ENCODE data around the gene PSME3. TPM values are rescaled to one million over a fixed set of nuclear protein-coding genes. Genes with fewer than 3 reads are reported as not detected.
A peak's percentile ranks its signal among the peaks of the same experiment; 100 is the strongest.

The PSME3 gene, protein sequence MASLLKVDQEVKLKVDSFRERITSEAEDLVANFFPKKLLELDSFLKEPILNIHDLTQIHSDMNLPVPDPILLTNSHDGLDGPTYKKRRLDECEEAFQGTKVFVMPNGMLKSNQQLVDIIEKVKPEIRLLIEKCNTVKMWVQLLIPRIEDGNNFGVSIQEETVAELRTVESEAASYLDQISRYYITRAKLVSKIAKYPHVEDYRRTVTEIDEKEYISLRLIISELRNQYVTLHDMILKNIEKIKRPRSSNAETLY
- 71.2 TPM for total RNA-seq
- long read RNA-seq, transcript PSME3-210 (11 exons, 998 nt) = major isoform, 54 of 69 reads
- long read RNA-seq, partial matches to known transcripts = 3 of 69 reads
- long read RNA-seq, other reads (novel, unspliced or antisense) = 11 of 69 reads

GRCh38 chr17:42832934-42833766 is at the start of gene PSME3:
Gene PSME3, plus strand, starts transcription at chr17:42833397. Its CDS starts 235 bp downstream, at chr17:42833632.
- ATAC-seq = peak; percentile 98
- DNase-seq = peak; percentile 95
- intact Hi-C loops (cut with micrococcal nuclease) = no loop called here

DNA sequence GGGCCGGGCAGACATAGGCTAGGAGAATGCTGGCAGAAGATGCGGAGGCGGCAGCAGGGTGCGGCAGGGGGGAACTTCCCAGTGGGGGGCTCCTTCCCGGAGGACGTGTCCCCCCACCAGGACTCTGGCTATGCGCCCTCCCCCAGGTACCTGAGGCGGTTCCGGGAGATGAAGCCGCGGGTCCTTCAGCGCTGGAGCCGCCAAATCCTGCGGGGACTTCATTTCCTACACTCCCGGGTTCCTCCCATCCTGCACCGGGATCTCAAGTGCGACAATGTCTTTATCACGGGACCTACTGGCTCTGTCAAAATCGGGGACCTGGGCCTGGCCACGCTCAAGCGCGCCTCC is 49.4 kb upstream of the PSME3 start:
- DNase-seq (no peak), ATAC-seq (no peak)
- intact Hi-C loops (cut with micrococcal nuclease) = no loop called here

GRCh38 chr17:42784409-42784808 is 48.8 kb upstream of the PSME3 start:
- DNase-seq (no peak), ATAC-seq (no peak)
- intact Hi-C loops (cut with micrococcal nuclease) = no loop called here

DNA sequence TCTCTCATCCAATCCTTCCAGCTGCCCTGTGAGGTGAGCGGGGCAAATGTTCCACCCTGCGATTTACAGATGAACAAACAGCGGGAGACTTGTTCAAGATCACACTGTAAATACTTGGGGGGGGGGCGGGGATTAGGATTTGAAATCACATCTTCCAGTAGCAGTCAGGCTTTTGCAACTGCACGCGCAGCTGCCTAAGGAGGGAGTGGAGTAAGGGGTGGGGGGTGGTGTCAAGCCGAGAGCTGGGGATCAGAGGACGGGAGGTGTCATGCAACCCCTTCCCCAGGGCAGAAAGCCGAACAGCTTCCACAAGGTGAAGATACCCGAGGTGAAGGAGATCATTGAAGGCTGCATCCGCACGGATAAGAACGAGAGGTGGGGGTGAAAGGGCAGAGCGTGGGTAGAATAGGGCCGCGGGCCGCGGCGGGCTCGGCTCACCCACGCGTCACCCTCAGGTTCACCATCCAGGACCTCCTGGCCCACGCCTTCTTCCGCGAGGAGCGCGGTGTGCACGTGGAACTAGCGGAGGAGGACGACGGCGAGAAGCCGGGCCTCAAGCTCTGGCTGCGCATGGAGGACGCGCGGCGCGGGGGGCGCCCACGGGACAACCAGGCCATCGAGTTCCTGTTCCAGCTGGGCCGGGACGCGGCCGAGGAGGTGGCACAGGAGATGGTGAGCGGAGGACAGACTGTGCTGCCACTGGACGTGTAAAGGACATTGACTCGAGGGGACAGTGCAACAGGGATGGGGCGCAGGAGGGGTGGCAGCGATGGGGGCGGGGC is 48.2 kb upstream of the PSME3 start:
- DNase-seq (no peak), ATAC-seq (no peak)
- intact Hi-C loops (cut with micrococcal nuclease) = no loop called here

GRCh38 chr17:42787266-42787665 is 45.9 kb upstream of the PSME3 start:
- DNase-seq = no peak
- ATAC-seq = no peak
- intact Hi-C loops (cut with micrococcal nuclease) = no loop called here

DNA sequence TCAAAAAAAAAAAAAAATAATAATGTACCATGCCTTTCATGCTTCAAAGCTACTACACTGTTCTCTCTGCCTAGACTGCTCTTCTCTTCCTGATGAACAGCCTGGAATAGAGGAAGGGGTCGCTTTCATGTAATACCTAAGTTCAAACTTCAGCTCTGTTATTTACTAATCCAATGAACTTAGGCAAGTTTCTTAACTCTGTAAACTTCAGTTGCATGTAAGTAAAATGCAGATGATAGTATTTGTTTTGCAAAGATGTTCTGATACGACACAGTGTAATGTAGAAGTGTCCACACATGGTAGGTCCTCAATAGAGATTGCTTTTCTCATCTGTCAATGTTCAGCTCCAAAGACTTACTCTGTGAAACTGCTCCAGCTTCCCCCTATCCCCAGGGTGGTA is 41.2 kb upstream of the PSME3 start:
- no peak for ATAC-seq
- DNase-seq = no peak
- intact Hi-C loops (cut with micrococcal nuclease) = no loop called here

DNA sequence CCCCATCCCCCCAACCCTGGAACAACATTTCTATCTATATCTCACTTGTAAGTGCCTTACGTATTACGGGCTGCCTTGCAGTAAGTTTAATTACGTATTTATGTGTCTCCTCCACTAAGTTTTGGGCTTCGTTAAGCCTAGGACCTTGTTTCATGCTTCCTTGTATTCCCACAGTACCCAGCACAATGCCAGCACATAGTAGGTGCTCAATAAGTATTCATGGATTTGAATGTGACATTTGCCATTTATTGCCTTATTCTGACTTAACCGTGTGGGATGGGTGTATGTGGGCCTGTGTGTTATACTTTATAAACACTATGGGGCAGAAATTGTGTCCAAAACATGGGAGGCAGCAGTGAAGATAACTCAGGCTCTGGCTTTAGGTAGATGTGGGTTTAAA is 40.7 kb upstream of the PSME3 start:
- DNase-seq (no peak), ATAC-seq (no peak)
- intact Hi-C loops (cut with micrococcal nuclease) = no loop called here

DNA sequence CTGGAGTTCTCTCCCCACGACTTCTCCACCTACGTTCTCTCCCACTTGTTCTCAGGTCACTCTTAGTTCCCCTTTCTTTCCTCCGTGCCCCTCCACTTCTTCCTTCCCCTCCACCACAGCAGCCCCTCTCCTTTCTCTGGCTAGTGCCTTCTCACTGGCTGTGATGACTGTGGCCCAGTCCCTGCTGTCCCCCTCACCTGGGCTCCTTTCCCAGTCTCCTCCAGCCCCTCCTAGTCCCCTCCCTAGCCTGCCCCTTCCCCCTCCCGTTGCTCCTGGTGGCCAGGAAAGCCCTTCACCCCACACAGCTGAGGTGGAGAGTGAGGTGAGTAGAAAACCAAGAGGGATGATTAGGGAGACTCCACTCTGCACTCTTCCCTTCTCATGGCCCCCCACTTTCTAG is 38.1 kb upstream of the PSME3 start:
- DNase-seq (no peak), ATAC-seq (no peak)

DNA sequence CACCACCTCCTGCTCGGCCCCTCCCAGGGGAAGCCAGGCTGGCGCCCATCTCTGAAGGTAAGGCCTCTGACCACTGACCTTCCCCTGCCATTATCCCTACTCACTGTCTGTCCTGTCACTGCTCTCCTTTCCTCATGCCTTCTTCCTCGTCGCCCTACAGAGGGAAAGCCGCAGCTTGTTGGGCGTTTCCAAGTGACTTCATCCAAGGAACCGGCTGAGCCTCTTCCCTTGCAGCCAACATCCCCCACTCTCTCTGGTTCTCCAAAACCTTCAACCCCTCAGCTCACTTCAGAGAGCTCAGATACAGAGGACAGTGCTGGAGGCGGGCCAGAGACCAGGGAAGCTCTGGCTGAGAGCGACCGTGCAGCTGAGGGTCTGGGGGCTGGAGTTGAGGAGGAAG is 37.7 kb upstream of the PSME3 start:
- DNase-seq = no peak
- intact Hi-C loops (cut with micrococcal nuclease) = no loop called here
- ATAC-seq = no peak

More for the DNA sequence above, 38.1 kb upstream of the PSME3 start:
- intact Hi-C loops (cut with micrococcal nuclease) = no loop called here

DNA sequence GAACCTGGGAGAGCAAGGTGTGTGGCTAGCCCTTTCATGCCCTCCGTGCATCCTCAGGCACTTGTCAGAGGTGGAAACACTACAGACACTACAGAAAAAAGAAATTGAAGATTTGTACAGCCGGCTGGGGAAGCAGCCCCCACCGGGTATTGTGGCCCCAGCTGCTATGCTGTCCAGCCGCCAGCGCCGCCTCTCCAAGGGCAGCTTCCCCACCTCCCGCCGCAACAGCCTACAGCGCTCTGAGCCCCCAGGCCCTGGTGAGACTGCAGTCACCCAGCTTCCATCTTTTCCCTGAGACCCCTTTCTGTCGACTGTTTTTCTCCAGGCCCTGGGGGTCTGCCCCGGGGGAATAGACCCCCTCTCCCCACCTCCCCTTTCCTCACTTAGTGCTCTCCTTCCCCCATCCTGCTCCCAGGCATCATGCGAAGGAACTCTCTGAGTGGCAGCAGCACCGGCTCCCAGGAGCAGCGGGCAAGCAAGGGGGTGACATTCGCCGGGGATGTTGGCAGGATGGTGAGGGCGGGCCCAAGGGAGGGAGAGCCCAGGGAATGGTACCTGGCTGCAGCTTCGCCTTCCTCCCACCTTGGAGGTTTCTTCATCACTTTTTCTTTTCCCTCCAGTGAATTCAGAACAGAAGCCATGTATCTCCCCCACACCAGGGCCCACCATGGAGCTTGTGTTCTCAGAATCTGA is 37.0 kb upstream of the PSME3 start:
- no peak for DNase-seq
- no peak for ATAC-seq
- intact Hi-C loops (cut with micrococcal nuclease) = no loop called here

GRCh38 chr17:42797067-42798007 is 35.9 kb upstream of the PSME3 start:
- intact Hi-C loops (cut with micrococcal nuclease) = no loop called here
- DNase-seq (no peak), ATAC-seq (no peak)

DNA sequence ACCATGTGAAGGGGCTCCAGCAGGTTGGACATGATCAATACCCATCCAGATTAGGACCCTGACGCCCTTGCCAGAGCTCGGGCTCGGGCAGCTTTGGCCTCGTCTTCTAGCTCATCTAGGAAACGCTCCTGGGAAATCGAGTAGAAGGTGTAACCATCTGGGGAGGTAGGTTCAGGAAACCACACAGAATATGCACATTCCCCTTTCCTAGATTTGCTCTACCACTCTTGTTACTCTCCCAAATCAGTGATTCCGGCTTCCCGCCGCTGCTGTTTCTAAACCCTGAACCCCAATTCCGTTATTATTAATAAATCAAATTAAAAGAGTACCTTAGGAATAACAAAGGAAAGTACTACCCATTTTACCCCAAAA is 35.2 kb upstream of the PSME3 start:
- no peak for DNase-seq
- intact Hi-C loops (cut with micrococcal nuclease) = no loop called here
- no peak for ATAC-seq

GRCh38 chr17:42798383-42799380 is 34.5 kb upstream of the PSME3 start, which contains the start of the genes CNTD1 and COA3:
Gene CNTD1, plus strand, starts transcription at chr17:42798861. Its CDS starts 207 bp downstream, at chr17:42799068.
Gene COA3, minus strand, starts transcription at chr17:42798704. Its CDS starts 23 bp downstream, at chr17:42798681.
- peak; percentile 94 for DNase-seq
- intact Hi-C loops (cut with micrococcal nuclease) = no loop called here

DNA sequence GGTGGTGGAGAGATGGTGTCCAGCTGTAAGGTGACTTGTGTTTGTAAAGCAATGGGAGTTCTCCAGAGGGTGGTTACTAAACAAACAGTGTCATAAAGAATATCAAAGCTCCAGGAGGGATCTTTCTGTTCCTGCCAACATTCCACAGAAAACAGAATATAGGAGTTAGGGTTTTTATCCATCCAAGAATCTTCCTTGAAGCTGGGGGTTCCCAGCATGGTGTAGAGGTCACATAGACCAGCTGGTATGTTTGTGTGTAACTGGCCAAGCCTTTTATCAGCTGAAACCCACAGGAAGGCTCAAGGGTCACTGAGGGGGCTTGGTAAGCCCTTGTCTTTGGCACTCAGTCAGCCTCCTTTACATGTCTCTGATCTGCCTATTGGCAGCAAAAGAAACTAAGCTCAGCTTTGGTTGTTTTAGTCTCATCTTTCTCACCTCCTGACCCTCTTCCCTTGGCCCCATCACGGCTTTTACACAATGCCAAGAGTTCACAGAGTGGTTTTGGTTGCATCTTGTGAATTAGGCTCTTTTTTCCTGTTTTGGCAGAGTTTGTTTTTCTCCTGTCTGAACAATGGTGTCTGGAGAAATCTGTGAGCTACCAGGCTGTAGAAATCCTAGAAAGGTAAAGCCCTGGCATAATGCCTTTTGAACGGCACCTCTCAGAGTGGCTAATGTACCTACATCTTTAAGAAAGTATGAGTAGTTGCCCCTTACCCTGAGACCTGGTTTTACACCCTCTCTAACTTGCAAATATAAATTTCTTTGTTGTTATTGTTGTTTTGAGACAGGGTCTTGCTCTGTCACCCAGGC is 29.9 kb upstream of the PSME3 start:
- ATAC-seq (no peak), DNase-seq (no peak)
- intact Hi-C loops (cut with micrococcal nuclease) = no loop called here

More at GRCh38 chr17:42798383-42799380, 34.5 kb upstream of the PSME3 start, which contains the start of the genes CNTD1 and COA3:
- ATAC-seq = peak; percentile 99

DNA sequence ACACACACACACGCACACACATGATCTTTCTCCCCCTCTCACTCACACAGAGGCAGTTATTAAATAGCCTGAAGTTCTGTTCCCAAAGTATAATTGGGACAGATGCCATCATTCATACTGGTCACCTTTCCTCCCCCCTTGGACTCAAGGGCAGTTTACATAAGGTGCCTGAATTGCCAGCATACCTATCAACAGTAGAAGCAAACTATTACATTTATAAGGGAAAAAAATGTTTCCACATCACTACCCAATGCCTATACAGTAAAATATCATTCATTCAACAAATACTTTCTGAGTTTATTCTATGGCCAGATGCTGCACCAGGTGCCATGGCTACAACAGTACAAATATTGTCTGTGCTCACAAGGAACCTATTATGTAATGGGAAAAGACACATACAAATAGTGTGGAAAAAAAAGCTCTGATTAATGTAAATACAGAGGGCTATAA is 28.3 kb upstream of the PSME3 start:
- intact Hi-C loops (cut with micrococcal nuclease) = no loop called here
- no peak for DNase-seq
- no peak for ATAC-seq

- DNase-seq (no peak), ATAC-seq (no peak)
- intact Hi-C loops (cut with micrococcal nuclease) = no loop called here
Measured at GRCh38 chr17:42806249-42806648, 26.9 kb upstream of the PSME3 start.
